Measurements from ENCODE around the gene TBATA.

TBATA gene

DNA sequence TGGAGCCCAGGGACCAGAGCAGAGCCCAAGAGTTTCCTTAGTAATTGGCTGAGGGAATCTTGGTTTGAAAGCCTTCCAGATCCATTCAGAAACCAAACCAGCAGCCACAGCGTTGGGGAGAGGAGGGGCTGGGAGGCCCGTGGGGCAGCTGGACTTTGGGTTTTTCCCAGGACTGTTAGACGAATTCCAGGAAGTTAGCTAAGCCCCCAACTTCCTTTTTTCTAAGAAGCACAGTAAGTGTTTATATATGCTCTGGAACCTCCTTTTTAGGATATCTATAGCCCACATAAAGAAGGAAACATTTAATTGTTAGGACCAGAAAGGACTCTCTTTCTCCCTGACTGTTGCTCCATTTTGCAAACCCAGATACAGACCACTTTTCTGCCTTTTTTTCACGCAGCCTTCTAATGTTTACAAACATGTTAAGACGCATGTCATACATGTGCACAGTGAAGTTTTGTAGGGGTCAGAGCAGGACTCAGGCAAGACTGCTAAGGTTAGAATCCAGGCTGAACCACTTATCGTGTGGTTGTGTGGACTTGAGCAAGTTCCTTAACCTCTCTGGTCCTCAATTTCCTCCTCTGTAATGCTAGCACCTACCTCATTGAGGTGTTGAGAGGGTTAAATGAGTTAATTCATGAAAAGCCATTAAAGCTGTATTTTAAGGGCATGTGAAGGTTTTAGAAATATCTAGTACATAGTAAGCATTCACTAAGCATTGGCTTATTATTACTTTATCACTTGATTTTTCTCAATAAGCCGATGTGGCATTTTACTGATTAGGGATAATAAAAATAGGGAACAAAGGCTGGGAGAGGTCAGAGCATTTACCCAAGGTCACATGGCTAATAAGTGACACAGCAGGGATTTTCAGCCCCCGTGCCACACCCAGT, 42.4 kb downstream of the TBATA start:
- no peak for DNase-seq (ENCODE audit: low read depth)

DNA sequence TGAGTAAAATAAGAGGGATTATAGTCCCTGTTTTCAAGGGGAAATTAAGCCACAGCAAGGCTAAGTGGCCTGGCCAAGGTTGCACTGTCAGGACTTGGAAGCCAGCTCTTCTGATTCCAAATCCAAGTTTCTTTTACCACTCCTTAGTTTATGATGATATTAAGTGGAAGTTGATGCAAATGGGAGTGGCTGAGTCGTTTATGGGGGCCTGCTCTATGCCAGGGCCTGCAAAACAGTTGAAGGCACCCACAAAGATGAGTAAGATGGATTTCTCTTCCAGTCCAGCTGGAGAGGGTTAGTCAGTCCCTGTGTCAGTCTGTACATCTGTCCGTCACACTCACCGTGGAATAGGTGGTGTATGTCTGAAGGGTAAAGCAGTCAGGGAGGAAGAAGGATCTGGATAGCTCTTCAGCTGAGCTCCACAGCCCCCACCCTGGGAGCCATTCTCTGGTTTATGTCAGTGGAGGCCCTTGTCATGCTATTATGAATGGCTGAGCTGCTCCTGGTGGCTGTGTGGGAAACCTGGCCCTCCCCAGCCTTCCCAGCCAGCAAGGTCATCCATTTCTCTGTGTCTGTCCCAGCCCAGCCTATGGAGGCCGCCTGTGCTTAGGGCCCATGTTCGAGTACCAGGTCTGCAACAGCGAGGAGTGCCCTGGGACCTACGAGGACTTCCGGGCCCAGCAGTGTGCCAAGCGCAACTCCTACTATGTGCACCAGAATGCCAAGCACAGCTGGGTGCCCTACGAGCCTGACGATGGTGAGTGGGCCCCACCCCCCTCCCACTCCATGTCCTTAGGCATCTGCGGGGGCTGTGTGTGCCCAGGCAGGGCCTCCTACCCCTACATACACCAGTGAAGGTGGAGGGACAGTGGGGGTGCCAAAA, 44.5 kb downstream of the TBATA start:
- no peak for DNase-seq (ENCODE audit: low read depth)

DNA sequence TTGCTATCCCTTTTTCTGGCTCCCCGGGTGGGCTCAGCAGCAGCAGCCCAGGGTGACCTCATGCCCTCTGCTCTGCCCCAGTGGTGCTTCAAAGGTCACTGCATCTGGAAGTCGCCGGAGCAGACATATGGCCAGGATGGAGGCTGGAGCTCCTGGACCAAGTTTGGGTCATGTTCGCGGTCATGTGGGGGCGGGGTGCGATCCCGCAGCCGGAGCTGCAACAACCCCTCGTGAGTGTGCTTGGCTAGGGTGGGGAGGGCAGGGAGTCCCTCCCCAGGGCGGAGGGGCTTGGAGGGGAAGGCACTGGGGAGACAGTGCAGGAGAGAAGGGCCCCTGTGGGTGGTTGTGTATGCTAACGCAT, 46.4 kb downstream of the TBATA start:
- no peak for DNase-seq (ENCODE audit: low read depth)

DNA sequence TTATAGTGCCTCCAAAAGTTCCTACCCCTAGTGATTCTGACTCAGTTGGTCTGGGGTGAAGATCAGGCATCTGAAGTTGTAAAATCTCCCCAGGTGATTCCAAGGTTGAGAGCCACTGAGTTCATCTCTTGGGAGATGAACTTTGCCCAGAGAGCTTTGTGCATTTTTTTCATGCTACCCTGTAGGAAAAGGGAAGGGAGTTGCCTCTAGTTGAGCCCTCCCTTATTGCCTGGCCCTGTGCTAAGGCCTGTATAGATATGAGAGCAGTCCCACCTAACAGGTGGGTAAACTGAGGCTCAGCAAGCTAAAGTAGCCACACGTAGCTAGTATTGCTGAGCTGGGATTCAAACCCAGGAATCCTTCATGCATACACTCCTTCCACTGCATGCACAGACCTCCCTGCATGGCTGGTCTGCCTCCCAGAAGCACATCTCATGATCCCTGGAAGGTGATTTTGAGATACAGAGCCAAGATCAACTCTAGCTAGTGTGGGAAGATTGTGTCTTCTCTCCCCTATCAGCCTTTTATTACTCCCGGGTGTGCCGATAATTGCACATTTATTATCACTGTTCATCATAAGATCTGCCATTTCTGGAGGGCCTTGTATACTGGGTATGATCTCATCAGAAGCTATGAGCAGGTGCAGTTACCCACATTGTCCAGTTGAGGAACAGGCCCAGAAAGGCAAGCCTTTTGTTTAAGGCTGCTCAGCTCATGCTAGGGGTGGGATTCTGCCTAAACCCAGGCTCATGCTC, 47.0 kb downstream of the TBATA start:
- DNase-seq (ENCODE audit: low read depth), result no peak

DNA sequence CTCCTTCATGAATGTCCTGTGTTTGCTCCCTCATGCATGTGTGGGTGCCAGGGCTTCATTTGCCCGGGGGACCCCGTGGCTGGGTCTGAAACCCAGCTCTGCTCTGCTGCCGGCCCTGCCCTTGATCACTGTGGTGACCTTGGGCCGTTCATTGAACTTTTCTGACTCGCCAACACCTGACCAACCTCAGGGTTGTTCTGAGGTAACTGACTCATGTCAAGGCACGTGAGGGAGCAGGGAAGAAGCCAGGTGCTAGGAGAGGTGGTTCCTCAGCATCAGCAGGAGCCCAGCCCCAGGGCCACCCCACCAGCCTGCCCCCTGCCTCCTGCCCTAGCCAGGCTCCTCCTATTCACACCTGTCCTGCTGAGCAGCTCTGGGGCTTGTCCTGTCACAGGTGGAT, 47.9 kb downstream of the TBATA start:
- no peak for DNase-seq (ENCODE audit: low read depth)

DNA sequence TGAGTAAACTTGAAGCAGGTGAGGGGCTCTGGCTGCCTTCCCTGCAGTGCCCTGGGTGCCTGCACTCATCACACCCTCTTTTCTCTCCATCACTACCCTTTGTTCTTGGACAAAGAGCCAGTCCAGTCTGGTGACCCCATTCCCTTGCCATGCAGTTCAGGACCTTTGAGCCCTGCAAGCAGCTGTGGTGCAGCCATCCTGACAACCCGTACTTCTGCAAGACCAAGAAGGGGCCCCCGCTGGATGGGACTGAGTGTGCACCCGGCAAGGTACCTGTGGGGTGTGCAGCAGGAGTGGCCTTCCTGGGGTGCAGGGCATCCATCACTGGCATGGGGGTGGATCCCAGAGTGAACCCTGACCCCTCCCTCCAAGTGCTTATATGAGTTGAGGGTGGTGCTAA, 48.7 kb downstream of the TBATA start:
- no peak for DNase-seq (ENCODE audit: low read depth)

DNA sequence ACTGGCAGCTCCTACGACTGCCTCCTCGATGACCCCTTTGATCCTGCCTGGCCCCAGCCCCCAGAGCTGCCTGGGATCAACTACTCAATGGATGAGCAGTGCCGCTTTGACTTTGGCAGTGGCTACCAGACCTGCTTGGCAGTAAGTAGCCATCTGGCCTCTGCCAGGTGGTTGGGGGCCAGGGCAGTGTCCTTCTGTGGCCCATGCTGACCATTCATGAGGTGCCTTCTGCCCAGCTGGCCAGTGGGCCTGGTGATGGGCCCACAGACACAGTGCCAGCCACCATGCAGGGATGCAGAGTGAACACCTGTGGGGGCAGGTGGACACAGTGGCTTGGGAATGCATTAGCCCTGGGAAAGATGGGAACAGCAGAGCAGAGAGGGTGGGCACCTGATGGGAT, 50.0 kb downstream of the TBATA start:
- no peak for DNase-seq (ENCODE audit: low read depth)

DNA sequence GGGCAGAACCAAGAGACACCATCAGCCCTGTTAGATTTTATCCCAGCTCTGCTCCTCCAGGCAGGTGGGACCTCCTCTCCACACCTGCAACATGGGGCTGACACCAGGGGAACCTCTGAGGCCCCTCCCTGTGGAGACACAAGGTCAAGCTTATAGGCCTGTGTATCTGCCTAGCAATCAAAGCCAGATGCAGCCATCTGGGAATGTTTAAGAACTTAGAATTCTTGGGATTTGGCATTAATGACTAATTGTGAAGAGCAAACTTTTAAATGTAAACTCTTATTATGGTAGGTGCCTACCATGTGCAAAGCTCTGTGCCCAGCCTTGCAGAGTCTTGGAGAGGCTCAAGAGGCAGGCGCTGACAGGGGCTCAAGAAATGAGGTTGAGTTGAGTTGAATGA, 52.1 kb downstream of the TBATA start:
- DNase-seq (ENCODE audit: low read depth), result no peak

DNA sequence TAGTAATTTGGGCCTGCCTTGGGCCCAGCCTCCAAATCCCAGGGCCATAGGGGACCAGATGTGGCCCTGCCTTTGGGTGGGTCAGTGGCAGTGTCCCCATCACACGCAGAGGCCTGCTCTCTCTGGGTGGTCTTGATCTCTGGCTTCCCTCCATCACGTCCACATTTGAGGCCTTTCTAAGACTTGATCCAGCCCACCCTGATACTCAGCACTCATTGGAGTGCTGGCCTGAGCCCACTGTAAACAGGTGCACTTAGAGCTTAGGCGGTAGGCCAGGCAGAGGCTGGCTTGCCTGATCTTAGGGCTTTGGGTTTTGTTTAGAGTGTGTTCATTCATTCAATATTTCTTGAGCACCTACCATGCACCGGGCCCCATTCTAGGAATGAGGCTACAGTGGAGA, 52.6 kb downstream of the TBATA start:
- DNase-seq (ENCODE audit: low read depth), result no peak

DNA sequence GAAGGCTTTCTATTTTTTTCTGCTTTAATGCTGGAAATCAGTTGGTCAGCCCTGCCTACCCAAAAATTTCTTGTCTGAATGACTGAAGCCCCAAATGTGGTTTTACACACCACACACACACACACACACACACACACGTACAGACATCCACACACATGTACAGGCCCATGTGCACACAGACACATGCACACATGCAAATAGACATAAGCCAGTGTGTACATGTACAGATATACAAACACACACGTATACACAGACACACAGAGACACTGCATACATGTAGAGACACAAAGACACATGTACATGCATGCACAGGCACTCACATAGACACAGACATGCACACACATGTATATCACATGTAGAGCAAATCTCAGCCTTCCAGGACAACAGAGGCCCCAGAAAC, 54.2 kb downstream of the TBATA start:
- DNase-seq (ENCODE audit: low read depth), result no peak

DNA sequence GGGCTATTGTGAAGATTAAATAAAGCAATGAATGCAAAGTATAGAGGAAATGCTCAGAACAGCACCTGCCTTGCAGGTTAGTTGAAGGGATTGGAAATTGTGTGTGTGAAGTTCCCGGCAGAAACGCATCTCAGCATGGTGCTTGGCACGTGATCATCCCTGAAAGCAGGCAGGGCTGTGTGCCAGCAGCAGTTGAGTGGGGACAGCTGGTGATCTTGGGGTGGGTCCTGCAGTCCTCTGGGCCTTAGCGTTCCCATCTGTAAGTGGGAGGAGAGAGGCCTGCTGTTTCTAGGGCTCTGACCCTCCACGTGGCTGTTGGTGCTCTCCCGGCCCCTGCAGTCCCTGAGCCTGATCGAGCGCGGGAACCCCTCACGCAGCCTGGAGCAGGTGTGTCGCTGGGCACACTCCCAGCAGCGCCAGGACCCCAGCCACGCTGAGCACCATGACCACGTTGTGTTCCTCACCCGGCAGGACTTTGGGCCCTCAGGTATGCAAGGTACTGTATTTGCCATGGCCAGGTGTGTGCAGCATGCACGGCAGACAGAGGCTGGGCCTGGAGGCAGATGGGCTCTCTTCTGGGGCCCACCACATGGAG, 55.3 kb downstream of the TBATA start:
- no peak for DNase-seq (ENCODE audit: low read depth)

DNA sequence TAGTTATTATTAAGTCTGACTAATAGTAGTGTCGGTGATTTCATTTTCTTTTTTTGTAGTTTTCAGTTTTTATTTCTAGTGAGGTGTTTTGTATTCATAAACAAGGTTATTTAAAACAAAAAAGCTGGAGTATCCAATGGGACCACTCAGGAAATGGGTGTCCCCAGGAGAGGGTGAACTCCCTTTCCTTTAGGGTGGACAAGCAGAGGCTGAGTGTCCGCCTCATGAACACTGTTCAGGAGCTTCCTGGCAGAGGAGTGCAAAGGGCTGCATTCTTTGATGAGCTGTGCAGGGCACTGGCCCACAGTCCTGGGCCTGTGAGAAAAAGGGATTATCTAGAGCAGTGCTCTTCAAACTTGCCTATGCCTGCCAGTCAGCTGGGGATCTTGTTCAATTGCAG, 56.8 kb downstream of the TBATA start:
- no peak for DNase-seq (ENCODE audit: low read depth)

DNA sequence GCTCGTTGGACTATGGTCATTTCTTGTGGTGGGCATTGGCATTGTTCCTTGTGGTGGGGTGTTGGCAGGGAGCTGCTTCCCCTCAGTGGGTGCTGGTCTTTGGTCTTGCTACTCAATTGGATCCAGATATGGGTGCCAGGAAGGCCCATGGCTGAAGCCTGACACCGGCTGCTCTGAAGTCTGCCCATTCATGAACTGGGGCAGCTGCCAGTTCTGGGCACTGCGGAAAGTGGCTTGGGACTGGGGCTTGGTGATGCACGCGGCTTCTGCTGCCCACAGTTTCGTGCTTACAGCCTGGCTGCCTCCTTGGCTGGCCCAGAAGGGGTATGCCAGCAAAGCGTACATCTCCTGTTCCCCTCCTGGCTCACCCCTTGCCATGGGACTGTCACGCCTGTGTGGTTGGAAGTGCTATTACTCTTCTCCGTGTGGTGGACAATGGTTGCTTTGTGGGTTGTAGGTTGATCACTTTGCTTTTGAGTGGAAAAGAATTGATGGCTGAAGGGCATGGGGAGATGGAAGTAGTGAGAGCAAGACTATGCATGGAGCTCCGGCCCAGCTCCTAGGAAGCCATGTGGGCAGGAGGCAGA, 58.2 kb downstream of the TBATA start:
- DNase-seq (ENCODE audit: low read depth), result no peak

DNA sequence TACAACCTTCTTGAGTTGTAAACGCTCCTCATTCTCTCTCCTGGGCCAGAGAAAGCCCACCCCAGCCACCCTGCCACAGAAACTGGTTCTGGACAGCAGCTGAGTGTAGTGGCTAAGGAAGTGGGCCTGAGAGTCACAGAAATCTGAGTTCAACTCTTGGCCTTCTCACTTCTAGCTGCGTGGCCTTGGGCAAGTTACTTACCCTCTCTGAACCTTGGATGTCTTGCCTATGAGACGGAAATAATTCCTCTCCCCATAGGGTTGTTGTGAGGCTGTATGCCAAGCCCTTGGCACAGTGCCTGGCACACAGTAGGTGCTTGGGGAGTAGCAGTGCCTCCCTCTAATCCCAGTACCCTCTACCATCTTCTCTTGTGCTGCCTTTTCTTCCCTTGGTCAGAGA, 61.4 kb downstream of the TBATA start:
- DNase-seq (ENCODE audit: low read depth), result no peak

DNA sequence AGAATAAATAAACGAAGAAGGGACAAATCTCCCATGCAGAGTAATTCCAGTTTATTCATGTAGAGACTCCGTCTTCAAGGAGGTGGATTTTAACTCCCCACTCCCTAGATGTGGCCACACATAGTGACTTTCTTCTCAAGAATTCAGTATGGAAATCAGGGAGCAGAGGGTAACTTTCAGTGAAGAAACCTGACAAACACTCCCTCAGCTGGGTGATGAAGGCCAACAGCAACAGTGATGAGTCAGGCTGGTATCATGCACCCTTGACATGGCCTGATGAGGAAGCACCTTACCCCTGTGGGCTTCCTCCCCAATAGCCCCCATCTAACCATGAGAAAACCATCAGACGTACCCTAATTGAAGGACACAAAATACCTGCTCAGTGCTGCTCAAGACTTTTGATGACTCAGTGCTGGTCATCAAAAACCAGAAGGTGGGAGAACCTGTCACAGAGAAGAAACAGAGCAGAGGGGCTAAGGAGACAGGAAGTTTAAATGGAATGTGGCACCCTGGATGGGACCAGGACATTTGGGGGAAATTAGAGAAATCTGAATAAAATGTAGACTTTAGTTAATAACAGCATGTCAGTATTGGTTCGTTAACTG, 62.3 kb downstream of the TBATA start:
- DNase-seq (ENCODE audit: low read depth), result no peak

Measured in stimulated activated CD8-positive, alpha-beta memory T cell treated with anti-CD3 and anti-CD28 coated beads, Interleukin-4, amount 100 ng/mL, for 24 hours (primary cell).